ENCODE results near the gene ERBB4.

ERBB4 gene

DNA sequence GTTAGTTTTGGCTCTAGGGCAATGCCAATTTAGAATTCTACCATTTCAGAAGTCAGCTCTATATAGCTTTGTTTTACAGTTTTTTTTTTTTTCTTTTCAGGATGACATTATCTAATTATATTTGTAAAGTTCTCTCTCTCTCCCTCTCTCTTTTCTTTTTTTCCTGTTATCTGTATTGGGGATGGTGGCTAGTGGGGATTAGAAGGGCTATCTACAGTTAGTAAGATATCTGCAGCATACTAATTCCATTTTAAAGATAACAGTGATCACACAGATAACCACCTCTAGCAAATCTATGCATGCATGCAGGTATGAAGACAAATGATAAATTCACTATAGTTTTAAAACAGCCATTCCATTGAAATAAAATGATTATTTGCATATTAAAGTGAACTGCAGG lies 438.9 kb downstream of the ERBB4 start:
- DNase-seq (ENCODE audit: low spot score) = no peak

DNA sequence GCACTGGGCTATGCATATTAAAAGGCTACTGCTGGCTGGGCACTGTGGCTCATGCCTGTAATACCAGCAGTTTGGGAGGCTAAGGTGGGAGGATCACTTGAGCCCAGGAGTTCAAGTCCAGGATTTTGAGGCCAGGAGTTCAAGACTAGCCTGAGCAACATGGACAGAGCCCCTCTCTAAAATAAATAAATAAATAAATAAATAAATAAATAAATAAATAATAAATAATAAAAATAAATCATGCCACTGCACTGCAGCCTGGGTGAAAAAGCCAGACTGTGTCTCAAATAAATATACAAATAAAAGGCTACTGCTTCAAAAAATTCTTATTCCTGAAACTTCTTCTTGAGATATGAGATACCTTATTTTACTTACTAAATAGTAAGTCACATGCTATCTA lies 439.6 kb downstream of the ERBB4 start:
- Histone ChIP-seq H3K27ac (no peak overlapping the region), H3K4me3 (no peak overlapping the region)
- TF ChIP-seq, protein P1, sequence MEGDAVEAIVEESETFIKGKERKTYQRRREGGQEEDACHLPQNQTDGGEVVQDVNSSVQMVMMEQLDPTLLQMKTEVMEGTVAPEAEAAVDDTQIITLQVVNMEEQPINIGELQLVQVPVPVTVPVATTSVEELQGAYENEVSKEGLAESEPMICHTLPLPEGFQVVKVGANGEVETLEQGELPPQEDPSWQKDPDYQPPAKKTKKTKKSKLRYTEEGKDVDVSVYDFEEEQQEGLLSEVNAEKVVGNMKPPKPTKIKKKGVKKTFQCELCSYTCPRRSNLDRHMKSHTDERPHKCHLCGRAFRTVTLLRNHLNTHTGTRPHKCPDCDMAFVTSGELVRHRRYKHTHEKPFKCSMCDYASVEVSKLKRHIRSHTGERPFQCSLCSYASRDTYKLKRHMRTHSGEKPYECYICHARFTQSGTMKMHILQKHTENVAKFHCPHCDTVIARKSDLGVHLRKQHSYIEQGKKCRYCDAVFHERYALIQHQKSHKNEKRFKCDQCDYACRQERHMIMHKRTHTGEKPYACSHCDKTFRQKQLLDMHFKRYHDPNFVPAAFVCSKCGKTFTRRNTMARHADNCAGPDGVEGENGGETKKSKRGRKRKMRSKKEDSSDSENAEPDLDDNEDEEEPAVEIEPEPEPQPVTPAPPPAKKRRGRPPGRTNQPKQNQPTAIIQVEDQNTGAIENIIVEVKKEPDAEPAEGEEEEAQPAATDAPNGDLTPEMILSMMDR (IDR thresholded peaks at IDR 0.05) = no peak
- no peak for DNase-seq (ENCODE audit: low spot score)

More for the DNA sequence above, 438.9 kb downstream of the ERBB4 start:
- H3K27ac ChIP-seq = no peak overlapping the region
- no peak overlapping the region for H3K4me3 ChIP-seq
- TF ChIP-seq, protein P1 (IDR thresholded peaks at IDR 0.05) = no peak

DNA sequence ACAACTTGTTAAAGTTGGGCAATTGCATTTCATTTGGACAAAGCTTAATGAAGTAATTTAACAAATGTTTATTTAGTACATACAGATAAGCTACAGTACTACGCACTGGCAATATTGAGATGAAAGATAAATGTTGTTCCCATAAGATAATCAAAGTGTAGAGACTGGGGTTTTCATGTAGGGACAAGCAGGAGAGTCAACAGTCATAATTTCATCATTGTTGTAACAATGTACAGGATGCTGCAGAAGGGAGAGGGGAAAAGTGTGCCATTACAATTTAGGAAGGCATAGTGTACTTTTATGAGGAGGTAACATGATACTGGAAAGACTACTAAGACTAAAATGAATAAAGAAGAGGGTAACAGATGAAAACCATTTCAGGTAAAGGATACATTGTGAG lies 441.6 kb downstream of the ERBB4 start:
- no peak for DNase-seq (ENCODE audit: low spot score)
- H3K4me3 ChIP-seq = no peak overlapping the region
- H3K27ac ChIP-seq = no peak overlapping the region
- TF ChIP-seq, protein P1 (IDR thresholded peaks at IDR 0.05) = no peak

DNA sequence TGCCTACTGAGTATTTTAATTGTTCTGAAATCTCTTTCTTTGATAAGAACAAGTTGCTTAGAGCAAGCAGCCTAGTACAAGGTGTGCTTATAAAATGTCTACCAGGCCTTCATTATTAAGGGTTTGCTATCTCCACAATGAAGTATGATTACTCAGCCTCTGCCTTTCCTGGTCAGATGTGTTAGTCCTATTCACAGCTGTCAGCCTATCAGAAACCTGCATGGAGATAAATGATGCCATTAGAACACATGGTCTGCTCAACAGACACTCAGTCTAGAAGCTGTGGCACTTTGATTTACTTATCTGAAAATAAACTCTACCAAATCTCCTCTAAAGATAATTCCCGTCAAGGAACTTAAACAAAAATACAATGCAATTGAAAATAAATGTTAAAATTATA lies 448.7 kb downstream of the ERBB4 start:
- no peak overlapping the region for H3K27ac ChIP-seq
- TF ChIP-seq, protein P1 (IDR thresholded peaks at IDR 0.05) = no peak

DNA sequence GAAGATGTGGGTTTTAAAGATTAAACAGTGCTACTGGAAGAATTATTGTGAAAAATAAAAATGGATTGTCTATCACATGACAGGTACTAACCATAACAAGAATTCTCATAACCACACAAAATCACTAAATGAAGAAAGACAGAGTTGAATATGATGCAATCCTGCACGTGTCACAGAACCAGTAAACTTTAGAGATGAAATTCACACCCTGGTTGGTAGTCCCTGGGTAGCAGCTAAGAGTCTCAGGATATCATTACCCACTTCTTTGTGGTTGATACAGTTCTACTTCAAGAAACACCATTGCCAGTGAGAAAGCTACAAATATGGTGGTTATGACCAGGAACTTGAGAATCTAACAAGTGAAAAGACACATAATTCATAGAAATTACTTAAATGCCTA lies 450.2 kb downstream of the ERBB4 start:
- H3K27ac ChIP-seq = no peak overlapping the region
- no peak for DNase-seq (ENCODE audit: low spot score)
- no peak overlapping the region for H3K4me3 ChIP-seq
- TF ChIP-seq, protein P1 (IDR thresholded peaks at IDR 0.05) = no peak

More for the DNA sequence above, 448.7 kb downstream of the ERBB4 start:
- H3K4me3 ChIP-seq = no peak overlapping the region
- no peak for DNase-seq (ENCODE audit: low spot score)

DNA sequence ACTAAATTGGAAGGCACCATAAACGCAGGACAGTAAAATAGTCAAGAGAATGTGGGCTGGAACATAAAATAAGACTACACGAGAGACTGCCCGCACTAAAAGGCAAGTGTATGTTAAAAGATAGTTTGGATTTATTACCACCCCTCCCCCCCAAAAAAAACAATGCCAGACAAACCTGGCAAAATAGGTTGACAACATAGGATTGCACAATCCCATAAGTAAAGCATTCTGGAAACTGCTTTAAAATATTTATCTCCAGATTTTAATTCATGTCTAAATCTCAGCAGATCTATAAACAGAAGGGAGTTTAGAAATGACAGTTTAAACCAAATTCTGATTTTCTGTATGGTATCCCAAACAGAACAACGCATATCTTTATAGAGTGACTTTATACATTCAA lies 455.1 kb downstream of the ERBB4 start:
- H3K27ac ChIP-seq = no peak overlapping the region
- TF ChIP-seq, protein P1 (IDR thresholded peaks at IDR 0.05) = no peak
- H3K4me3 ChIP-seq = no peak overlapping the region
- DNase-seq (ENCODE audit: low spot score) = no peak

DNA sequence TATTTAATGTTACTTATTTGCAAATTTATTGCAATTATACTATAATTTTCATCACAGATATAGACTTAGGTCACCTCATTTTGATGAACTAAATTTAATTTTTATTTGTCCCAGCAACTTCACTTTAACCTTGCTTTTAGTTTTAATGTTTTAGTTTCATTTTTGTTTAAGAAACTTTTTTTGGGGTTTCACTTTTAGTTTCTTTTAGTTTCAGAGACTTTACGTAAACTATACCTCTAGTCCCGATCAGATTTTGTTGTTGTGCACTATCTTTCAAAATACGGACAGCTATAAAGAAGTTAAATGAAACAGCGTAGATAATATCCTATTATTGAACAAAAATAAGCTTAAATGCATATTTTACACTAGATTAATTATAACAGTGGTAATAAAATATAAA lies 460.5 kb downstream of the ERBB4 start:
- Histone ChIP-seq H3K4me3 (no peak overlapping the region), H3K27ac (no peak overlapping the region)
- DNase-seq (ENCODE audit: low spot score) = no peak
- TF ChIP-seq, protein P1 (IDR thresholded peaks at IDR 0.05) = no peak
